ENCODE results near the gene FBXO3.

- TF ChIP-seq CTCF (IDR thresholded peaks at IDR 0.05), result no peak
- no peak for TF ChIP-seq POLR2A (IDR thresholded peaks at IDR 0.05; ENCODE audit: low read depth)
- TF ChIP-seq POLR2AphosphoS5 (IDR thresholded peaks at IDR 0.05), result no peak
- no peak for TF ChIP-seq EP300 (IDR thresholded peaks at IDR 0.05)
Measured at GRCh38 chr11:33741806-33742205, 32.5 kb downstream of the FBXO3 start.
